ENCODE results near the gene URM1.

- TF ChIP-seq REST (IDR thresholded peaks at IDR 0.05; ENCODE audit: low read depth) (no peak), CEBPB (IDR thresholded peaks at IDR 0.05) (no peak), TAF1 (IDR thresholded peaks at IDR 0.05; ENCODE audit: low read depth) (no peak), TEAD4 (IDR thresholded peaks at IDR 0.05) (no peak), CREB1 (IDR thresholded peaks at IDR 0.05; ENCODE audit: low read depth) (no peak), RAD21 (IDR thresholded peaks at IDR 0.05; ENCODE audit: low read depth) (no peak), FOXM1 (IDR thresholded peaks at IDR 0.05; ENCODE audit: borderline replicate concordance, low read depth) (no peak), ZBTB7A (IDR thresholded peaks at IDR 0.05; ENCODE audit: low read depth) (no peak)
- TF ChIP-seq, protein P1, sequence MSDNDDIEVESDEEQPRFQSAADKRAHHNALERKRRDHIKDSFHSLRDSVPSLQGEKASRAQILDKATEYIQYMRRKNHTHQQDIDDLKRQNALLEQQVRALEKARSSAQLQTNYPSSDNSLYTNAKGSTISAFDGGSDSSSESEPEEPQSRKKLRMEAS (IDR thresholded peaks at IDR 0.05): no peak
Observed at GRCh38 chr9:128424268-128424780, 53.1 kb downstream of the URM1 start.
